Measurements from ENCODE around the gene KIF2A. TPM values are rescaled to one million over a fixed set of nuclear protein-coding genes. Genes with fewer than 3 reads are reported as not detected.

Gene KIF2A
- total and polyA plus RNA-seq, 2 of the 4 experiments (the other 2 are of a cell fraction), result 23.6 to 37.3 TPM

DNA sequence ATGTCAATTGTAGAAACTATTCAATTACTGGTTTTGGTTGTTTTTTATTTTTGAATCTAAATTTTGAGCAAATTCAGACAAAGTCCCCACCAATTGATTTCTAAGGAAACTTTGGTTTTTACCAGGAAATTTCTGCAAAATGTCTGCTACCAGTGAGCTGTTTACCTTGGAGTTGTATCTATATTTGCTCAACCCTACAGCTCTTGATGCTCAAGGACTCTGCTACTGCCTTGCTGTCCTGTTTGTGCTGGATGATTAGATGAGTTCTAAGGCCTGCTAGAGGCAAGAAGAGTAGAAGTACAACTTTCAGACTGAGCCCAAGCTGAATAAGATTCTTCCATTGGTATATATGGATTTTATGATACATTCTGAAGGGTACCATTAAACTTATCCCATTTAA, 42.6 kb upstream of the KIF2A start:
- dilution Hi-C loops (cut with HindIII; ENCODE audit: low sequenced_read_pairs, unreplicated experiment), result no loop called here

More for the DNA sequence above, 42.6 kb upstream of the KIF2A start:
- Histone ChIP-seq H3K18ac (ENCODE audit: low read depth, low read length) (no peak overlapping the region), H4K5ac (ENCODE audit: low read depth, low read length) (no peak overlapping the region), H2BK120ac (ENCODE audit: low read depth, low read length) (no peak overlapping the region), H2BK5ac (ENCODE audit: low read depth, low read length, poor library complexity, severe bottlenecking) (no peak overlapping the region), H3K27me3 (ENCODE audit: control insufficient read depth, insufficient read depth, low read length) (peaks cover 3% of the 10 kb centered on the region; the same call in 1 of the 2 replicates), H4K20me1 (ENCODE audit: insufficient read depth, low read length) (no peaks in the 10 kb centered on the region), H3K4ac (ENCODE audit: low read depth, low read length) (no peak overlapping the region), H3K4me2 (ENCODE audit: low read depth, low read length) (no peak overlapping the region), H4K8ac (ENCODE audit: low read depth in 2 of 2, low read length in 2 of 2) (no peak overlapping the region), H3K9ac (ENCODE audit: low read depth, low read length) (no peak overlapping the region), H4K91ac (ENCODE audit: insufficient read depth, low read depth, low read length) (no peak overlapping the region), H3K4me1 (ENCODE audit: control insufficient read depth, insufficient read depth, low read length) (no peaks in the 10 kb centered on the region), H2AK5ac (ENCODE audit: low read depth, low read length) (no peak overlapping the region), H2BK15ac (ENCODE audit: low read depth, low read length) (no peak overlapping the region), H3K4me3 (ENCODE audit: insufficient read depth, low read depth, low read length) (no peak overlapping the region), H2BK20ac (ENCODE audit: low read depth, low read length) (no peak overlapping the region), H3K9me3 (ENCODE audit: control insufficient read depth, insufficient read depth, low read length) (no peaks in the 10 kb centered on the region), H3K56ac (ENCODE audit: extremely low read depth, insufficient read depth, low read length) (no peak overlapping the region), H3K36me3 (ENCODE audit: control insufficient read depth, insufficient read depth, low read length) (no peaks in the 10 kb centered on the region), H3K27ac (ENCODE audit: insufficient read depth, low read length) (no peak overlapping the region), H3K14ac (replicated peaks; ENCODE audit: low read depth, low read length) (no peak overlapping the region), H2AK9ac (replicated peaks; ENCODE audit: low read depth, low read length, poor library complexity) (no peak overlapping the region), H3K9me1 (ENCODE audit: insufficient read depth, low read length) (no peaks in the 10 kb centered on the region), H2AFZ (replicated peaks; ENCODE audit: low read length, poor library complexity) (no peak overlapping the region), H3K79me1 (ENCODE audit: low read depth in 1 of 2, low read length in 2 of 2) (no peaks in the 10 kb centered on the region), H3K23ac (ENCODE audit: low read depth, low read length) (no peak overlapping the region)
- intact Hi-C loops (cut with micrococcal nuclease), result no loop called here
- no TSS peak for BruUV-seq (replicated peaks)
- ATAC-seq (ENCODE audit: low read depth), result no peak
- in situ Hi-C loops (cut with MboI; ENCODE audit: low sequenced_read_pairs), result no loop called here
- ChIA-PET POLR2A (ENCODE audit: unreplicated experiment) (no interaction called here), CTCF (no interaction called here)
- no peak for DNase-seq
- TF ChIP-seq NFE2L2 (IDR thresholded peaks at IDR 0.05; ENCODE audit: low read depth, low read length) (no peak), RFX5 (IDR thresholded peaks at IDR 0.05; ENCODE audit: low read depth, low read length) (no peak), SMC3 (IDR thresholded peaks at IDR 0.05; ENCODE audit: low read depth, low read length) (no peak), CEBPB (IDR thresholded peaks at IDR 0.05; ENCODE audit: low read depth, low read length) (no peak), RAD21 (IDR thresholded peaks at IDR 0.05; ENCODE audit: low read length) (no peak), MAZ (IDR thresholded peaks at IDR 0.05; ENCODE audit: borderline replicate concordance, low read depth, low read length) (no peak)

All from IMR-90 (cell line).